ENCODE measurements around the gene TENM3. TPM values are rescaled to one million over a fixed set of nuclear protein-coding genes. Genes with fewer than 3 reads are reported as not detected.

The TENM3 gene
- total RNA-seq, 2 experiments from 2014 or later = not detected

DNA sequence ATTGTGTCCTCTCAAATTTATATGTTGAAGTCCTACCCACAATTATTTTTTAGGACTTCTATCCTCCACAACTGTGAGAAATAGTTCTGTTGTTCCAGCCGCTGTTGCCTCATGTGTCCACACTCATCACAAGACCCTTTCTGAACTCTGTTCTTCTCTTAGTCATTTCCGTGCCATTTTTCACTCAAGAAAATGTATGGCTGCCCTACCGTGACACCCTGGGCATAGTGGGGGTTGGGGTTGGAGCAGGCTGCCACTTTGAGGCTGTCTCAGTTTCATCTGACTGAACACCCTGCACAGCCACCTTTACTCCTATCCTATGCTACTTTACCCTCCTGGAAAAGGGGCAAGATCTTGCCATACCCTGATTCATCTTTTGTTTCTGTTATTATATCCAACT is 319.1 kb downstream of the TENM3 start:
- H3K36me3 ChIP-seq (ENCODE audit: insufficient read depth, low read length) = no peaks in the 10 kb centered on the region
- DNase-seq = no peak
- intact Hi-C loops (cut with DNase I, micrococcal nuclease) = no loop called here
- no peaks in the 10 kb centered on the region for H3K36me3 Mint-ChIP-seq (ENCODE audit: low read depth)
- H3K4me3 ChIP-seq (ENCODE audit: low read length) = no peak overlapping the region
- H3K4me3 Mint-ChIP-seq = no peak overlapping the region
- H3K4me1 Mint-ChIP-seq (ENCODE audit: low read depth) = no peaks in the 10 kb centered on the region
- ChIA-PET POLR2A (no interaction called here), CTCF (no interaction called here)
- no peaks in the 10 kb centered on the region for H3K9me3 ChIP-seq (ENCODE audit: control insufficient read depth in 1 of 2, insufficient read depth in 1 of 2, low read length in 2 of 2)
- TF ChIP-seq, protein P1, sequence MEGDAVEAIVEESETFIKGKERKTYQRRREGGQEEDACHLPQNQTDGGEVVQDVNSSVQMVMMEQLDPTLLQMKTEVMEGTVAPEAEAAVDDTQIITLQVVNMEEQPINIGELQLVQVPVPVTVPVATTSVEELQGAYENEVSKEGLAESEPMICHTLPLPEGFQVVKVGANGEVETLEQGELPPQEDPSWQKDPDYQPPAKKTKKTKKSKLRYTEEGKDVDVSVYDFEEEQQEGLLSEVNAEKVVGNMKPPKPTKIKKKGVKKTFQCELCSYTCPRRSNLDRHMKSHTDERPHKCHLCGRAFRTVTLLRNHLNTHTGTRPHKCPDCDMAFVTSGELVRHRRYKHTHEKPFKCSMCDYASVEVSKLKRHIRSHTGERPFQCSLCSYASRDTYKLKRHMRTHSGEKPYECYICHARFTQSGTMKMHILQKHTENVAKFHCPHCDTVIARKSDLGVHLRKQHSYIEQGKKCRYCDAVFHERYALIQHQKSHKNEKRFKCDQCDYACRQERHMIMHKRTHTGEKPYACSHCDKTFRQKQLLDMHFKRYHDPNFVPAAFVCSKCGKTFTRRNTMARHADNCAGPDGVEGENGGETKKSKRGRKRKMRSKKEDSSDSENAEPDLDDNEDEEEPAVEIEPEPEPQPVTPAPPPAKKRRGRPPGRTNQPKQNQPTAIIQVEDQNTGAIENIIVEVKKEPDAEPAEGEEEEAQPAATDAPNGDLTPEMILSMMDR (IDR thresholded peaks at IDR 0.05) = no peak
- H3K27me3 Mint-ChIP-seq = peaks cover 43% of the 10 kb centered on the region
- no peak for ATAC-seq (ENCODE audit: poor library complexity)
- no peaks in the 10 kb centered on the region for H3K4me1 ChIP-seq (ENCODE audit: insufficient read depth, low read length)
- H3K9me3 Mint-ChIP-seq = no peaks in the 10 kb centered on the region
- H3K27ac ChIP-seq (ENCODE audit: low read depth in 1 of 2, low read length in 2 of 2) = no peak overlapping the region
- H3K27me3 ChIP-seq (ENCODE audit: control insufficient read depth in 1 of 2, insufficient read depth in 2 of 2, low read length in 2 of 2) = no peaks in the 10 kb centered on the region
- no peak overlapping the region for H3K27ac Mint-ChIP-seq

DNA sequence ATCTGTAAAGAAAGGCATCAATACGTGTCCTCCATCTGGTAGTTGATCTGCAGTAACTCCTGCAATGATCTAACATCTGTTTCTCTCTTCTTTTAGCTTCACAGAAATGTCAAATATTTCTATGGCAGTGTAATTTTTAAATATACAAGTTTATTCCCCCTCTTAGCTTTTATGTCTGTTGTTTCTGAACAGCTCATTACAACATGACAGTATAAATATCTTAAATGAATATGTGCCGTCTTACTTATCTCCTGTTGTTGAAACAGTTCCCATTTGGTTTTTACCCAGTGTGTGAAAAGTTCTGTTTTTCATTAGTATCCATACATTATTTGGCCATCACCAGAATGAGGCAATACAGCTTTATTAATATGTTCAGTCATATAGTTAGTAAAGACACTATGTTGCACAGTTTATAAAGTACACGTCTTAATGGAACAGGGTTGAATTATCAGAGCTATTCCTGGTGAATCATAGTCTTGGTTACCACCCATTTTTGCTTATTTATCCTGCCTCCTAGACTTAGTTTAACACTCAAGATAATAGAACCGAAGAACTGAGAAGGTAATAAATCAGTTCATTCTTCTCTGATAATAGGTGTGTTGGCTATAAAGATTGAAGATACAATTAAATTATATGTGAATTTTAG is 321.6 kb downstream of the TENM3 start:
- H3K27ac Mint-ChIP-seq = no peak overlapping the region
- peaks cover 35% of the 10 kb centered on the region for H3K27me3 Mint-ChIP-seq
- TF ChIP-seq, protein P1 (IDR thresholded peaks at IDR 0.05) = no peak
- no peak overlapping the region for H3K4me3 ChIP-seq (ENCODE audit: low read length)
- intact Hi-C loops (cut with DNase I, micrococcal nuclease) = no loop called here
- H3K36me3 Mint-ChIP-seq (ENCODE audit: low read depth) = no peaks in the 10 kb centered on the region
- ChIA-PET CTCF (no interaction called here), POLR2A (no interaction called here)
- no peaks in the 10 kb centered on the region for H3K9me3 ChIP-seq (ENCODE audit: control insufficient read depth in 1 of 2, insufficient read depth in 1 of 2, low read length in 2 of 2)
- no peaks in the 10 kb centered on the region for H3K27me3 ChIP-seq (ENCODE audit: control insufficient read depth in 1 of 2, insufficient read depth in 2 of 2, low read length in 2 of 2)
- no peaks in the 10 kb centered on the region for H3K36me3 ChIP-seq (ENCODE audit: insufficient read depth, low read length)
- H3K27ac ChIP-seq (ENCODE audit: low read depth in 1 of 2, low read length in 2 of 2) = no peak overlapping the region
- DNase-seq (no peak), ATAC-seq (ENCODE audit: poor library complexity) (no peak)
- no peaks in the 10 kb centered on the region for H3K4me1 ChIP-seq (ENCODE audit: insufficient read depth, low read length)
- H3K4me3 Mint-ChIP-seq = no peak overlapping the region
- H3K4me1 Mint-ChIP-seq (ENCODE audit: low read depth) = no peaks in the 10 kb centered on the region
- no peaks in the 10 kb centered on the region for H3K9me3 Mint-ChIP-seq

DNA sequence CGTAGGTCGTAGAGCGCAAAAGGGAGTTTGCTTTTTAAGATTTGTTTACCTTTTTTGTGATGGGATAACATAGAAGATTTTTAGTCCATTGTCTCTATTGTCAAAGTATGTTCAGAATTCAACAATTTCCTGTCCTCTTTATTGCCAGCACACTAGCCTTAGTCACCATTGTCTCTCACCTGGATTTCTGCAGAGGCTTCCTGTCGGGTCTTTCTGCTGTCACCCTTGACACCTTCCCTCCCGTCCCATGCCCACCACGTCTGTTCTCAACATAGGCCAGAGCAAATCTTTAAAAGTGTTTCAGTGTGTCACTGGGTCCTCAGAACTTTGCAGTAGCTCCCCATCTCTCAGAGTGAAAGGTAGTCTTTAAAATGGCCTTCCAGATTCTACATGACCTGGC is 323.9 kb downstream of the TENM3 start:
- DNase-seq (no peak), ATAC-seq (ENCODE audit: poor library complexity) (no peak)
- H3K36me3 ChIP-seq (ENCODE audit: insufficient read depth, low read length) = no peaks in the 10 kb centered on the region
- H3K27ac ChIP-seq (ENCODE audit: low read depth in 1 of 2, low read length in 2 of 2) = no peak overlapping the region
- H3K9me3 ChIP-seq (ENCODE audit: control insufficient read depth in 1 of 2, insufficient read depth in 1 of 2, low read length in 2 of 2) = no peaks in the 10 kb centered on the region
- no peak overlapping the region for H3K27ac Mint-ChIP-seq
- H3K4me1 ChIP-seq (ENCODE audit: insufficient read depth, low read length) = no peaks in the 10 kb centered on the region
- TF ChIP-seq, protein P1 (IDR thresholded peaks at IDR 0.05) = no peak
- H3K4me3 ChIP-seq (ENCODE audit: low read length) = no peak overlapping the region
- H3K36me3 Mint-ChIP-seq (ENCODE audit: low read depth) = no peaks in the 10 kb centered on the region
- POLR2A ChIA-PET = no interaction called here
- H3K4me1 Mint-ChIP-seq (ENCODE audit: low read depth) = no peaks in the 10 kb centered on the region
- H3K4me3 Mint-ChIP-seq = no peak overlapping the region
- no peaks in the 10 kb centered on the region for H3K27me3 ChIP-seq (ENCODE audit: control insufficient read depth in 1 of 2, insufficient read depth in 2 of 2, low read length in 2 of 2)
- H3K9me3 Mint-ChIP-seq = no peaks in the 10 kb centered on the region
- CTCF ChIA-PET = no interaction called here
- intact Hi-C loops (cut with DNase I, micrococcal nuclease) = no loop called here
- H3K27me3 Mint-ChIP-seq = peaks cover 33% of the 10 kb centered on the region
